ELR (cell line): ENCODE results near the gene TAGAP.
"Not testable (repeated sequence)": the region's sequence is repeated elsewhere in the genome, so short reads cannot be mapped to it uniquely, and the experiment has no call there.

Experiments
- DNase-seq: peaks from one replicate; pipeline ENCODE4 v3.0.0-alpha.2; 2015; ENCODE audit warnings: low read depth

Gene TAGAP

GRCh38 chr6:159010037-159010612, 34.7 kb downstream of the TAGAP start:
- DNase-seq, result peak; percentile 39

DNA sequence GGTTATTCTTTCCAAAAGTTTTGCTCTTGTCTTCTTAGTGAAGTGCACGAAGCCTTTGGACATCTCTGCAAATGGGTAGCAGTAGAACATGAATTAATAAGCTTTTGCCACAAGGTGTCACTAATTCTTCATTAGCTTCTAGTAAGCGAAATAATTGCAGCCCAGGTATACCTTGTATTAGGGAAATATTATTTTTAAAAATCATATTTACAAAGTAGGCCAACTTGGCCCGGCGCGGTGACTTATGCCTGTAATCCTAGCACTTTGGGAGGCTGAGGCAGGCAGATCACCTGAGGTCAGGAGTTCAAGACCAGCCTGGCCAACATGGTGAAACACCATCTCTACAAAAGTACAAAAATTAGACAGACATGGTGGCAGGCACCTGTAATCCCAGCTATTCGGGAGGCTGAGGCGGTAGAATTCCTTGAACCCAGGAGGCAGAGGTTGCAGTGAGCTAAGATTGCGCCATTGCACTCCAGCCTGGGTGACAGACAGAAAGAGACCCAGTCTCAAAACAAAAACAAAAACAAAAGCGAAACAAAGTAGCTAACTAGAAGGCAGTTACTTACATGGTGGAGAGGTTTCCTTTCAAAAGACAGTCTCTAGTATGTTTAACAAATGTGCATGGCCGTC, 36.0 kb downstream of the TAGAP start:
- peak; percentile 63 for DNase-seq

GRCh38 chr6:159007510-159007909, 37.3 kb downstream of the TAGAP start:
- DNase-seq, result no peak

DNA sequence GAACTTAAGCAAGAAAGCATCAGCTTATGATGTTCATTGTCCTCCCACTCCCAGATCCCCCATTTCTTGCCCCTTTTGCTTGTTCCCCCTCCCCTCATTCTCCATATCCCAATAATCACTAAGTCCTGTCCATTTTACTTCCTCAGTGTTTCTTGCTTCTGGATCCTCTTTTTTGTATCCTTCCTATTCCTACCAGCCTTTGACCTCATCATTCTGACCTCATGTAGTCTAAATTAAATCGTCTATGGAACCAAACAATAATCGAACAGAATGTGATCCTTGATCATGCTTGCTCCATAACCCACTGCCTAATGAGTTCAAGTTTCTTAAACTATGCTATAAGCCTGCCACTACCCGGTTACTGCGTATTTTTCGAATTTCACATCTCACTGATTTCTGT, 39.4 kb downstream of the TAGAP start:
- DNase-seq, result no peak

DNA sequence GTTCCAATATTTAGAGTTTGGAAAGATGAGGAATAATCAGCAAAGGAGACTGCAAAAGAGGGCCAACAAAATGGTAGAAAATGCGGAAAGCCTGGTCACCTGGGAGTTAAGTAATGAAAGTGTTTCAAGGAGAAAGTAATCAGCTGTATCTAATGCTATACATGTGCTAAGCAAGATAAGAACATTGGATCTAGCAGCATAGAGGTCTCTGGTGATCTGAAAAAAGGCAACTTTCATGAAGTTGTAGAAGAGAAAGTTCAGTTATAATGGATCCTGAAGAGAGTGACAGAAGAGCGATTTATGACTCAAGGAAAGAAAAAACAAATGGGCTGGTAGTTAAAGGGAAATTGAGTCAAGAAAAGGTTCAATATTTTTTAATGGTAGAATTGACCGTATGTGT, 40.2 kb downstream of the TAGAP start:
- no peak for DNase-seq

DNA sequence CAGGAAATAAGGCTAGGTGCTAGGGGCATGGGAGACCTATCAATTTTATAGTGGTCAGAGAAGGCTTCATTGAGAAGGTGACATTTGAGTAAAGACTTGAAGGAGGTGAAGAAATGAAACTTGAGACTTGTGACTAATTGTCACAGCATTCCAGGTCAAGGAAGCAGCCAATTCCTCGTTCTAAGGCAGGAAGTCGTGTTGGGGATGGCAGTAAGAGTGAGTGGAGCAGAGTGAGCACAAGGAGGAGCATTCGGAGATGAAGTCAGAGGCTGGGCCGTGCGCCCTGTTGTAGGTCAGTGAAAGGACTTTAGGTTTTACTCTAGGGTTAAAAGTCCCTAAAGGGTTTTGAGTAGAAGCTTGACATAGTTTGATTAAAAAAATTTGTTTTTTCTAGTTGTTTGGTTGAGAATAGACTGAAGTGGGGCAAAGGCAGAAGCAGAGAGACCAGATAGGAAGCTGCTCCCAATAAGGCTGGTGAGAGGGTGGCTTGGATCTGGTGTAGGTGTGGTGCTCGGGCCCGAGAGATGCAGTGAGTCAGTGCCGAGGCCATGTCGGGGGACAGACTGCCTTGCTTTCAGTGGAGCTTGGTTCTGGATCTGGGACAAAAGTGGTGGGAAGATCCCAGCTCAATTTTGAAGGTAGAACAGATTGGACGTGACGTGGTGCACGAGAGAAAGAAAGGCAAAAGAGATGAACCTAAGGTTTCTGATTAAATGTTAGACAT, 42.2 kb downstream of the TAGAP start:
- peak; percentile 68 for DNase-seq

DNA sequence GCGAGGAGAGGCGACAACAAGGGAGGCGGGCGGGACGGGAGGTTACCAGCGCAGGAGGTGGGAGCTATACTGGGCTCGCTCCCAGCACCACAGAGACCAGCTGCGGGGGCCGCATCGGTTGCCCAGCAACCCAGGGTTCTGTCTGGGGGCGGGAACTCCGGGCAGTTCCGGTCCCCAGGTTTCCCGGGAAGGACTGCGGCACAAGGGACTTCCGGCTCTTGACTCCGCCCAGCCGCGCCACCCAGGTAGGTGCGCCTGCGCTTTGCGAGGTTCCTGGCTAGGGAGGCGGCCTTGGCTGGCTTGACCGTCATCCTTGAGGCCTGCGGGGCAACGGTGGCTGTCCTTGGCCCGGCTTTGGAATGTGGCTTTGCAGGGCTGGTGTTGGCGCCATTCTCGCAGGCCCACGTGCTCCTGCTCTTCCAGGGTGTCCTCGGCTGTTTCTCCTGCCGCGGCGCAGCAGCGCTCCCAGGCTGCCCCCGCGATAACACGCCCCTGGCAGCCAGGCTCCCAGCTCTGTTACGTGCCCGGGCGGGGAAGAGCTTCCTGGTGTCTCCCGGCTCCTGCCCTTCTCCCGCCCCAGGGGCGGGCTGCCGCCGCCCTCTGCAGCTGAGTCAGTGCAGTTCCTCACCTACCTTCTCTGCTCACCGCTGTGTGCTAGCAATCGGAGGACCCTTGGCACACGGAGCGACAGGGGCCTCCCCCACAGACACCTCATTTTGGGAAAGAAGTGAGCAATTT, 45.0 kb downstream of the TAGAP start, which contains the start of gene RSPH3:
Gene RSPH3, minus strand, starts transcription at position 537 of the 738 bp plus-strand sequence. CDS start 652 bp downstream, outside the sequence.
- DNase-seq, result peak; percentile 95

- peak; percentile 32 for DNase-seq
Observed at GRCh38 chr6:158999154-158999665, 45.6 kb downstream of the TAGAP start.

GRCh38 chr6:158996856-158997255, 47.9 kb downstream of the TAGAP start:
- DNase-seq, result no peak

DNA sequence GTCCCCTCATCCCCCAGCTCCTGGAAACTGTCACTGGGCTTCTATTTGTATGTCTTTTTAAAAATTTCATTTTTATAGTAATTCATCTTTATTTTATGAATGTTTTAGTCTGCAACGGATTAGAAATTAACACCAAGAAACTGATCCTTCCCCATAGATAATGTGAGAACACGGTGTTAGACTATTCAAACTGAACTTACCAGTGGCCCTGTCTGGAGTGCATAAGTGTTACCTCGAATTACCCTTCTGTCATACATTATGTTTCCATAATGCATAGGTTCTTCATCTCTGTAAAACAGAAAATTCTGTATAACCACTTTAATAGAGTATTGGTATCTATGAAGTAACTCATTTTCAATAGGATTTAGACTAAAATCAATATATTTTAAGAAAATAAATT, 51.2 kb downstream of the TAGAP start:
- DNase-seq, result no peak

- no peak for DNase-seq
Observed at GRCh38 chr6:158991017-158991723, 53.6 kb downstream of the TAGAP start.

DNA sequence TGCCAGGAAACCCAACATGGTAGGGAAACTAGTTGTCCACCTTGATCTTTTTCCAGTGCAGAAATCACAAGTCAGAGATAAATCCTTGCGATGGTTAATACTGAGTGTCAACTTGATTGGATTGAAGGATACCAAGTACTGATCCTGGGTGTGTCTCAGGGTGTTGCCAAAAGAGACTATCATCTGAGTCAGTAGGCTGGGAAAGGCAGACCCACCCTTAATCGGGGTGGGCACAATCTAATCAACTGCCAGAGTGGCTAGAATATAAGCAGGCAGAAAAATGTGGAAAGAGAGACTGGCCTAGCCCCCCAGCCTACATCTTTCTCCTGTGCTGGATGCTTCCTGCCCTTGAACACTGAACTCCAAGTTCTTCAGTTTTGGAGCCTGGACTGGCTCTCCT, 55.1 kb downstream of the TAGAP start:
- DNase-seq, result not testable (repeated sequence)

DNA sequence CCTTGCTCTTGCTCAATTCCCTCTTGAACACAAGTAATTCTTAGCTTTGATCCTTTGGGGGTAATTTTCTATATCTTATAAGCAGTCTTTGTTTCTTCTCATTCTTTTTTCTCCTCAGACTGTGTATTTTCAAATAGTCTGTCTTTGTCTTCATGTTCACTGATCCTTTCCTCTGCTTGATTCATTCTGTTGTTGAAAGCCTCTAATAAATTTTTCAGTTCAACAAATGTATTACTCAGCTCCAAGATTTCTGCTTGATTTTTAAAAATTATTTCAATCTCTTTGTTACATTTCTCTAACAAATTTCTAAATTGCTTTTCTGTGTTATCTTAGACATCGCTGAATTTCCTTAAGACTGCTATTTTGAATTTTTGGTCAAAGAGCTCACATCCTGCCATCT, 56.3 kb downstream of the TAGAP start:
- no peak for DNase-seq

GRCh38 chr6:158987657-158988056, 57.1 kb downstream of the TAGAP start:
- no peak for DNase-seq
